UCSD-AML1 (cell line): ENCODE data around the gene PRKCH.

Source experiments
- DNase-seq: peaks from one replicate; lab custom pipeline; 2025; ENCODE audit not compliant: unreplicated experiment; lab: John Stamatoyannopoulos, UW

The PRKCH gene

DNA sequence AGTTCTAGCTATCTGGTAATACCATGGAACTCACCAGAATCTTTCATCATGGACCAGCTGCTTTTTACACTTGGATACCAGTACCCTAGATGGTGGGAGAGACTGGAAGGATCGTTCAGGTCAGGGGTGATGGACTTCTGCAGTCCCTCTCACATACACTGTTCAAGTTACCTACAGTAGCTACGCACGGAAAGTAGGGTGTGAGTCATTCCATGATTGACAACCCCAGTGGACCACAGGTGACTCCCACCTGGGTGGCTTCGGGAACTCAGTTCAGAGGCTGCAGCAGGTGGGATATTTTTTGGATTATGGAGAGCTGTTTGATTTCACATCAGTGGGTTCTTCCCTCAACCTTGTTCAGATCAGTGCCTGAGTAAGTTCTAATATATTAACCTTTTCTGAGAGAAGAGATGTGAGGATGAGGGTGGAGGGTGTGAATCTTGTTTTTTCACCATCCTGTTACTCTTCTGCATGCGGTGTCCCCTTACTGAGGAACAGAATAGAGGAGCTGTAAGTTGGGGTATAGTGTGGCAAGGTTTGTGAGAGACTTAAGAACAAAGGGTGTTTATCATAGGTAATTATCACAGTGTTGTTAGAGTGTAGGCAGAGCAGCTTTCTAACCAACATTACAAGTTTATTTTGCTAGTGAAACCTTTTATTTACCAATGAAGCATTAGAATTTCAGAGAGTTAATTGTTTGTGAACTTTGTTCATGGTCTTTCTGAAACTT is 39.6 kb downstream of the PRKCH start:
- no peak for DNase-seq

DNA sequence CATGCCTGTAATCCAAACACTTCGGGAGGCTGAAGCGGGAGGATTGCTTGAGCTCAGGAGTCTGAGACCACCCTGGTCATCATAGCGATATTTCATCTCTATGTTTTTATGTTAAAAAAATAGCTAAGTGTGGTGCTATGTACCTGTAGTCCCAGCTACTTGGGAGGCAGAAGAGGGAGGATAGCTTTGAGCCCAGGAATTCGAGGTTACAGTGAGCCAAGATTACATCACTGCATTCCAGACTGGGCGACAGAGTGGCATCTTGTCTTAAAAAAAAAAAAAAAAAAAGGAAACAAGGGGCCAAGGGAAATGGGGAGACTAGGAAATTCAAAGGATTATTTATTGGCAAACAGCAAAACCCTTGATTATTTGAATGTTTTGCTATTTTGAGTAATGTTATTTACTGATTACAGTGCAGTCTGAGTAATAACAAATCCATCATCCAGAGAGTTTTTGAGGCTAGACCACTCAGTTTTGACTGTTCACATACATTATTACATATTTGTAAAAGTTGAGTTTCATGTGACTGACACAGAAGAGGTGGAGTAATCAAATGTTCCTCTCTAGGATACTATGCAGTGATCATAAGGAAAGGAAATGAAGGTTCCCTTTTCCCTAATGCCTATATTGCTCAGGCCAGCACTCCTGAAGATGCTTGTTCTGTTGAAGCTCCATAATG is 40.8 kb downstream of the PRKCH start:
- DNase-seq: no peak

DNA sequence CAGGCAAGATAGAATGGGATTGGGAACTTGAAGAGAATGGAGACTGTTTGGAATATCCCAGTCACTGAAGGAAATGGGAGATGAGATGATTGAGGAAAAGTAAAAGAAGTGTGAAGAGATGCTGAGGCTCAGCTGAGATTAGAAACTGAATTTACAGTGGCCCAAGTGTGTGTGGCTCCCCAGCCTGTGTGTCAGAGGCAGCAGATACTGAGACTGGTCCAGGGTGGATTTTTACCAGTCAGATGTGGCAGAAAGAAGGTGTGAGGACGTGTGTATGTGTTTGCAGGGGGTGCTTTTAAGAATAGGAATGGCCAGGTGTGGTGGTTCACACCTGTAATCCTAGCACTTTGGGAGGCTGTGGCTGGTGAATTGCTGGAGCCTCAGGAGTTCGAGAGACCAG is 42.9 kb downstream of the PRKCH start:
- no peak for DNase-seq

DNA sequence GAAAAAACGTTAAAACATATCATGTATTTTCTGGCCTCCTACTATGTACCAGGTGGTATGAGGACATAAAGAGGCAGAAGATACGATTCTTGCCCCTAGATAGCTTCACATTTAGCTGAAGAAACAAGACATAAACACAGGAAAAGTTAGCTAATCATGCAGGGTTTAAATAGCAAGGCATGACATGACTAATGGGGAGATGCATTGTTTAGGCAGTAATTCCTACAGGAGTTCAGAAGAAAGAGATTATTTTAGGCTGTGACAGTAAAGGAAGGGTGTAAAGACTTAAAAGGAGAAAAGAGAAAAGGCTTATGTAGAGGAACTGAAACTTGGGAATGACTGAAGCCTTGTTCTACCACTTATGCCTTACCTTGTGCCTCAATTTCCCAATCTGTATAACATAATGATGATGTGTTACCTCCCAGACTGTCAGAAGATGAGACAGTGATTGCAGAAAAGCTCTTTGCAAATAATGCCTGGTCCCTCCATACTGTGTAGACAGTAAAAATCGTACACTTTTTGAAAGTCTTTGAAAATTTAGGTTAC is 44.4 kb downstream of the PRKCH start:
- no peak for DNase-seq

DNA sequence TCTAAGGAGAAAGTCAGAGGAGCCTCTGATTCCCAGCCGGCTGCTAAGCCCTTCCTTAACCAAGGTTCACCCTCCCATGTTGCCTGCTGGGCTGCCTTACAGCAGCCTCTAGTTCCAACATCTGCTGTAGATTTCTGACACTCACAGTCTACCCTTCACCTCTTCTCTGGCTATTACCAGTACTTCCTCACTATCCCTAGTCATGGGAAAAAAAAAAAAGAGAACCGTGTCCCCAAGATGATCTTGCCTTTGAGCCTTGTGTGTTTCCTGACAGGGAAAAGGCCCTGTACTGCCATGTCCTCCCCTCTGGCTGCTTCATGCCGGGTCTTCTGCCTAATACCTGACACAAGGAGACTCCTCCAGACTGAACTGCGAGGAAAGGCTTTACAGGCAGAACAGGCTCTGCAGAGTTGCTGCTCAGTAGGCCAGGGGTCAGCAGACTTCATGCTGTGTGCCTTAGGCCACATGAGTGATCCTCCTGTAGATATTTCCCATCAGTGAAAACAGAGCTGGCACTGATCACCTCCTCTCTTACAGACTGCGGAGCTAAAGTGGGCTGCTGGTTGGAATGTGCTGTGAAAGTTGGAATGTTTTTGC is 46.8 kb downstream of the PRKCH start:
- no peak for DNase-seq

DNA sequence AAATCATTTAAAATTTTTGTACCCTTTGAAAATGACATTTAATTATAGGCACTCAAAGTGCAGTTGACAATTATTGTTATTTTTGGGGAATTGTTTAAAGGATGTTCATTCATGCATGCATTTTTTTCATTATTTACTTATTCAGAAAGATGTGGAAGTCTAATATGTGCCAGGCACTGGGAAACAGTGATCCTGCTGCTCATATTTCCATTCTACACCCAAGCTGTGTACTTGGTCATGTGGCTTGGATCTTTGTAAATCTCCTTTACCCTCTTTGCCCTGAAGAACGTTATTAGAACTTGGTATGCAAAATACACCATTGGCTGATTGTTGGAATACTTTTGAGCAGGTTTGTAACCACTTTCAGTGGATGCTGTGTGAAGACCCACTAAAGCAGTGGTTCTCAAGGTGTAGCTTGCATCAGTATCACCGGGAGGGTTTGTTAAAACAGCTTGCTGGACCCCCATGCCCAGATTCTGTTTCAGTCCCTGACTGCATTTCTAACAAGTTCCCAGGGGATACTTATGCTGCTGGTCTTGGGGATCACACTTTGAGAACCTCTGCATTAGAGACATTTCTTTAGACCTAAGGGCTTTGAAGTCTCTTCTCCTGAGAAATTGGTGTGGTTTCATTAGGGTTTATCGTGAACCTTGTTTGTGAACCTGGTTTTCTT is 47.5 kb downstream of the PRKCH start:
- DNase-seq: no peak

DNA sequence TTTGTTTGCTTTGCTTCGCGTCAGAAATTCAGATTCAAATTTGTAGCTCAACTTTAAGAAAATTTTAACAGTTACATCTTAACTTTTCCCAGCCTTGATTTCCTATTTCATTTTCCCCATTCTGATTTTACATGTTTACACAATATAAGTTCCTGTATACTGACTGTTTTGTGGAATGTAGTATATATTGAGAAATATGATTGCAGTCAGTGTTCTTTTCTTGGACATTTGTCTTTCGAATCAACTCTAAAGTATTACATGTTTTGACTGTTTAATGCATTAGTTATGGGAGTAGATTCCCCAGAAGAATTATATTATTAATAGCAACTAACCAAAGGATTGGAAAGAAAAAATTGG is 48.1 kb downstream of the PRKCH start:
- DNase-seq: no peak

DNA sequence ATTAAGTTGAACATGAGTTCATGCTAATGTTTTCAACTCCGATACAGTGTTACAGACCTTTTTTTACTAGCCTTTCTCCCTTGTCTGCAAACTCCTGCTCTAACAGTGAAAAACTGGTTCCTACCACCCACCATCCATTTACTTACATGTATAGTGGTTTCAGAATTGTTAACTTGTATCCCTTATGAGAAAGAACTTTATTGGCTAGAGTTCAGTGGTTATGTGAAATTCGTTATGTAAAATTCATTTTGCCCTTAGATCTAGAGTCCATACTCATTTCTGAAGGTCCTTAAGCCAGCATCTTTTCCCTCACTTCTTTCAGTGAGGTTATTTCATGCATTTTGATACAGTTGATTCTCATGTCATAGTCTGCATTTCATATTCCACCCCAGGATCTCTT is 51.0 kb downstream of the PRKCH start:
- no peak for DNase-seq

DNA sequence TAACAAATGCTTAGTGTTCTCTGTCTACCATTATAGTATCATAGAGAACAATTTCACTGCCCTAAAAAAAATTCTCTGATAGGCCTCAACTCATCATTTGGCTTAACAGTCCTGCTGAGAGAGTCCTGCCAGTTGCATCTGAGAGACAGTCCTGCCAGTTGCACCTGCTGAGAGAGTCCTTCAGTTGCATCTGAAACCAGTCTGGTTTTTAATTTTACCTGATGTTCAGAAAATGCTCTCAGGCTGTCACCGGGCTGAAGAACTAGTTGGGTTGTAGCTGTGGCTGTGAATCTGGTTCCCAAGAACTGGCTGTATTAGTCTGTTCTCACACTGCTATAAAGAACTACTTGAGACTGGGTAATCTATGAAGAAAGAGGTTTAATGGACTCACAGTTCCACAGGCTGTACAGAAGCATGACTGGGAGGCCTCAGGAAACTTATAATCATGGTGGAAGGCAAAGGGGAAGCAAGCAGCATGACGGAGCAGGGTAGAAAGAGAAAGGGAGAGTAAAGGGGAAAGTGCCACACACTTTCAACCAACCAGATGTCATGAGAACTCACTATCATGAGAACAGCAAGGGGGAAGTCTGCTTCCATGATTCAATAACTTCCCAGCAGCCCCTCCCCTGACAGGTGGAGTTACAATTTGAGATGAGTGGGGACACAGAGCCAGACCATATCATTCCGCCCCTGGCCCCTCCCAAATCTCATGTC is 51.6 kb downstream of the PRKCH start:
- DNase-seq: no peak

DNA sequence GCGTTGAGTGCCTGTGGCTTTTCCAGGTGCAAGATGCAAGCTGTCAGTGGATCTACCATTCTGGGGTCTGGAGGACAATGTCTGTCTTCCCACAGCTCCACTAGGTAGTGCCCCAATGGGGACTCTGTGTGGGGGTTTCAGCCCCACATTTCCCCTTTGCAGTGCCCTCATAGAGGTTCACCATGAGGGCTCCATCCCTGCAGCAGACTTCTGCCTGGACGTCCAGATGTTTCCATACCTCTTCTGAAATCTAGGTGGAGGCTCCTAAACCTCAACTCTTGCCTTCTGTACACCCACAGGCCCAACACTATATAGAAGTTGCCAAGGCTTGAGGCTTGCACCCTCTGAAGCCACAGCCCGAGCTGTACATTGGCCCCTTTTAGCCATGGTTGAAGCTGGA is 52.9 kb downstream of the PRKCH start:
- DNase-seq: no peak

DNA sequence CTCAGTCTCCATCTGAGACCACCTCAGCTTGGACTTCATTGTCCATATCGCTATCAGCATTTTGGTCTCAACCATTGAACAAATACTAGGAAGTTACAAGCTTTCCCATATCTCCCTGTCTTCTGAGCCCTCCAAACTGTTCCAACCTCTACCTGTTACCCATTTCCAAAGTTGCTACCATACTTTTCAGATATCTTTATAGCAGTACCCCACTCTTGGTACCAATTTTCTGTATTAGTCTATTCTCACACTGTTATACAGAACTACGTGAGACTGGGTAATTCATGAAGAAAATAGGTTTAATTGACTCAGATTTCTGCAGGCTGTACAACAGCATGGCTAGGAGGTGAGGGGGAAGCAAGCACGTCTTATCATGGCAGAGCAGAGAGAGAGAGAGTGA is 53.8 kb downstream of the PRKCH start:
- DNase-seq: no peak

DNA sequence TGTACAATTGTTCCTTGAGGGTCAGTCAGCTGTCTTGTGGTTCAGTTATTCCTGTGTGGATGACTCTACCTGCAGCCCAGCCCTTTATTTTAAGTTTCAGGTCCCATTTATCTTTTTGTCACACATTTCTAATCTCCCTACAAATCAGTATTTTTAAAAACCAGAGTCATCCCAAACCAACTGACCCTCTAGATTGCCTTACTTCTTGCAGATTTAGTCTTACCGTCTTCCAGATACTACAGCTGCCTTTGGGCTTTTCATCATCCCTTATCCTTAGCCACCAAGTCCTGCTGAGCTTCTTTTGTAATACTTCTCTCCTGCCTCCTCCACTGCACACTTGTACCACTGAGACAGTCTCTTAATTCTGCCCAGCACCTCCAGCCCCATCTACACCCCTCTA is 54.9 kb downstream of the PRKCH start:
- no peak for DNase-seq

DNA sequence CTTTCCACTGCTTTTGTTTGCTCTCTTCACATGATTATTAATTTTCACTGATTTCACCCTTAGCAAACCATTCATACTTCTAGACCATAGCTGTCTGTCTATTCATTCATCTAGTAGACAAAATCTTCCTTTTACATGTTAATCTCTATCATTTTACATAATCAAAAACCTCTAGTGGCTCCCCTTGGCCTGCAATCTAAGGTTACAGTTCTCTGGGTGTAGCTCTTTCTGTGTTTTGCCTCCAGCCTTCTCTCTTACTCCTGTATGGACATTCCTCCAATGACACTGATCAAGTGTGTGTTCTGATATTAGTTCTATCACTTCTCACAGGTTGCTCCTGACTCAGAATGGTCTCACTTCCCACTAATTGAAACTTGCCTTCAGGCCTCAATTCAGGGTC is 56.4 kb downstream of the PRKCH start:
- no peak for DNase-seq

DNA sequence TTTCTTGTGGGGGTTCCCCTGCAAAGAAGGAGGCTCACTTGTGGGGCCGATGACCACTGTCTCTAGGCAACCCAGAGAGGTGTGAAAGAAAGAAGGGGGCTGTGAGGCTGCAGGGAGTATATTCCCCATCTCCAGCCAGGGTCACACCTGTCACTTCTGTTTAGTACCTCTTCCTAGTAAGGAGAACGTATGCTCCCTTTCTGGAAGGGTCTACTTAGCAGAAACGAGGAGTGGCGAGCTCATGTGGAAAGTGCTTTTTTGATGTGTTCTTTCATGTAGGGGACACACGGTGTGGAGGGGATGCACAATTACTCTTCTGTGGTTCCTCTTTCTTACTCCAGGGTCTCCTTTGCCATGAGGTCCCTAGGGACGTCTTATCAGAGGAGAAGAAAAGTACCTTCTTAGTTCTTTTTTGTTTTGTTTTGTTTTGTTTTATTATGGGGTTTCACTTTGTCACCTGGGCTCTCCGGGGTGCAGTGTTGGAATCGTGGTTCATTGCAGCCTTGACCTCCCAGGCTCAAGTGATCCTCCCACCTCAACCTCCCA is 58.3 kb downstream of the PRKCH start:
- DNase-seq: no peak

DNA sequence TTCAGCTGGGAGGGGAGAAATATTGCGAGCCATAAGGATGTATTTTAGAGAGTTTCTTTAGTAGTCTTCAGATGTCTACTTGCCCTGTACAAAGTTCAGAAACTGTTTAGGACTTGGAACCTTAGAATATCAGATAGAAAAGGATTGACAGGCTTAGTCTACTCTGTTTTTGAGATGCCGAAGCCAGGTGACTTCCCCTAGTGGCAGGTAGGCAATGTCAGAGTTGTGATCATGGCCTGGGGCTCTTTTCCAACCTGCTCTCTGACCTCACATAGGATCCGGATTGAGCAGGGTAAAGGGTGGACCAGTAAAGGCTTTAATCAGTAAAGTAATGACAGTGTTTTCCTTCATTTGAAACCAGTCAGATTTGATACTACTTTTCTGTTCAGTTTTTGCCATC is 59.6 kb downstream of the PRKCH start:
- no peak for DNase-seq

DNA sequence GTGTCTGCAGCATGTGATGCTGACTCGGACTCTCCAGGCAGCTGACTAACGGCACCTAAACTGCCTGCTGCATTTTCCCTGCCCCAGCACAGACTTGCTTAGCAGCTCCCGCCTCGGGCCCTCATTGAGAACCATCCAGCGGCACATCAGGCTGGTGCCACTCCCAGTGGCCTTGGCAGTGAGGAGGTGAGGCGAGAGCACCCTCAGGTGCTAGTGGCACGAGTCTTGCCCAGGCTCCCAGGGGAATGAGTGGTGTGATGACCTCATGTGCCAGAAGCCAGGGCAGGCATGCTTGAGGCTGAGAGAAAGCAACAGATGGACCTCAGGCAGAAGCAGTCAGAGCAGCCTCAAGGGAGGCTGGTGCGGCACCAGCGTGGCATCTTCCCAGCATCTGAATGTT is 60.2 kb downstream of the PRKCH start:
- DNase-seq: no peak

DNA sequence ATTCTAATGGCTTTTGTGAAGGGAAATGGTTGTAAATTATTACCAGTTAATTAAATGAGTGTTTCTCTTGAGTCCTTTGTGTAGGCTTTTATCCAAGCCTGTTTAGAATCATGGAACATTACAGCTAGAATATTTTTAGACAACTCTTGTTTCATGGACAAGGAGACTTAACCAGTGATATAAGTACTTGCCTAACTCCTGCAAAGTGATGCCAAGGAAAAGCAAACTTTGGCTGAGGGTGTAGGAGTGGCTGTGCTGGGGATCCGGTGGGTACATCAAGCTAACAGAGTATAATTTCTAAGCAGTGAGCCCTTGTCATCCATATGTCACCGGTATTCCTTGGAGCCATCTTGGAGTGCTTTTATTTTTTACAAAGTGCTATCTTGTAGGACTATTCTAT is 61.5 kb downstream of the PRKCH start:
- no peak for DNase-seq

DNA sequence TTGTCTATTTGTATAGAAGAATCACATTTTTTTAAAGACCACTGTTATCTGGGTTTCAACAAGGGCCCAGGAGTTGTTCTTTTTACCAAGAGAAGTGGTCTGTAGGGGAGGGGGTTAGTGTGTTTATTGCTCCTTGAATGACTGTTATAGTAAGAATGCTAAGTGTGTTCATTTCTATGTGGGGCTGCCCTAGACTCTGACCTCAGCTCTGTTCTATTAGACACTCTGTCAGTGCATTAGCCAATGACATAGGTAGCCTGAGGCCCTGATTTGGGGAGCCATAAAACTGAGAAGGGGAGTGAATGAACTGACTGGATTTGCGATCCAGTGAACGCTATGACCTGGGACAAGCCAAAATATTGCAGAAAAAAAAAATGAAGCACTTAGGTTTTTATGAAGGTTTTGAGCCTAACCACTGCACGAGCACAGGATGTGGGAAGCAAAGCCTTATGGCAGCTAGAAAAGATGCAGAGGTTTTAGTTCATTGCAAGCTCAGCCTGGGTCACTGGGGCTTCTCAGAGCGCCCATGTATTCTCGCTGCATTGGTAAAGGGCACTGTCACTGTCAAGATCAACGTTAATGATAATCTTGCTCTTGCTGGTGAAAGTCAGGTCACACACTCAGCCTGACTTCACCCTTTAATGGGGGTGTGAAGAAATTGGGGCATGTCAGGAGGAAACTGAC is 63.8 kb downstream of the PRKCH start:
- peak; percentile 19 for DNase-seq

DNA sequence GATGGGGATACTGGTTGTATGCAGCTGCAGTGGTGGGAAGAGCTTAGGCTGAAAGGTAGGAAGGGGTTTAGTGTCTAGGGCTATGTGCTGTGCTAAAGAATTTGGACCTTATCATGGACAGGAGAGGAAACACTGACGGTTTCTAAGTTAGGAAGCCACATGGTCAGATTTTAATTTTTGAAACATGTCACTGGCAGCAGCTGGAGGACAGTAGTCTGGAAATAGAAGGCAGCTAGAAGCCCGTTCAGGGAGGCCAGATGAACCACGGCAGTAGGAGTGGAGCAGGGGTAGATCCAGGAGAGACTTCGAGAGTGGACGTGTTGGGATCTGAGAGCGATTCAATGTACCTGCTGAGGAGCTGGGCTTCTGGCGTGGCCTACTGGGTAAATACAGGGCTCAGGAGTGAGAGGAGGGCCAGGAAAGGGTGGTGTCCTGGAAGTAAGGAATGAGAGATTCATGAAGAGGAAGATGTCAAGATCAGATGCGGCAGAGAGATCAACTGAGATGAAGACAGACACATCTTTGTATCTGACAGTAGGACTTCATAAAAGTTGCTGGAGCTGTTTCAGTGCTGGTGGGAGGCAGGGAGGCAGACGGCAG is 64.9 kb downstream of the PRKCH start:
- DNase-seq: no peak

DNA sequence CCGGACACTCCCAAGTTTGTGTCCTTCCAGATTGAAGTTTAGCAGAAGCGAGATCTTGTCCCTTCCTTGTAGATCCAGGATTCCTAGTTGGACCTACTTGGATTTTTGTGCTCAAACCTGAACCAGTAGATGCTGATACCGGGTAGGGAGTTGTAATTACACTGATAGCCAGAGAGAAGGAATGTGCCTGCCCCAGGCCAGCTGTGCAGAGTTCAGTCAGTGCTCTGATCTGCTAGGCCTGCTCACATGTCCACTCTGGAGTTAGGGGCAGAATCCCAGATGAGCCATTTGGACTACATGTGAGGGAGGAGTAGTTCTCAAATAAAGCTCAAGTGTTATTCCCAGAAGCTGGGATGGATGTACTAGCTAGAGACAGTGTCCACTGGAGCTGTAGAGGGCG is 65.7 kb downstream of the PRKCH start:
- no peak for DNase-seq
